Measurements from ENCODE around the gene NFAM1. TPM values are rescaled to one million over a fixed set of nuclear protein-coding genes. Genes with fewer than 3 reads are reported as not detected.

NFAM1 gene
- total RNA-seq, 1 experiment from 2014 or later: 3.8 TPM

- Histone ChIP-seq H3K4me3 (ENCODE audit: low read depth, low read length, poor library complexity, severe bottlenecking) (no peak overlapping the region), H3K4me1 (ENCODE audit: insufficient read depth, low read length, poor library complexity, severe bottlenecking) (peaks cover 43% of the 10 kb centered on the region), H3K9me3 (ENCODE audit: low read depth, low read length, poor library complexity, severe bottlenecking) (no peaks in the 10 kb centered on the region), H3K36me3 (ENCODE audit: insufficient read depth, low read length, poor library complexity, severe bottlenecking) (no peaks in the 10 kb centered on the region), H3K27me3 (replicated peaks; ENCODE audit: insufficient read depth, low read depth, low read length, poor library complexity) (peaks cover 5% of the 10 kb centered on the region), H3K27ac (ENCODE audit: low read depth, low read length, poor library complexity, severe bottlenecking) (no peak overlapping the region)
- ChIA-PET POLR2A (ENCODE audit: low non-redundant PET) (no interaction called here), CTCF (interaction anchor here (0.8 kb wide), 1 partner anchor 70 kb away, joined by 3 read pairs; no protein-coding TSS in a partner anchor)
- no TSS peak for BruUV-seq (replicated peaks)
- intact Hi-C loops (cut with micrococcal nuclease; ENCODE audit: unreplicated experiment): loop anchor here (5.0 kb wide), 2 partner anchors 70 to 95 kb away; partner anchors contain the start of gene TCF20
- no peak for TF ChIP-seq EZH2 (IDR thresholded peaks at IDR 0.05; ENCODE audit: borderline replicate concordance, low read depth, low read length, poor library complexity, severe bottlenecking)
- TF ChIP-seq, protein P1, sequence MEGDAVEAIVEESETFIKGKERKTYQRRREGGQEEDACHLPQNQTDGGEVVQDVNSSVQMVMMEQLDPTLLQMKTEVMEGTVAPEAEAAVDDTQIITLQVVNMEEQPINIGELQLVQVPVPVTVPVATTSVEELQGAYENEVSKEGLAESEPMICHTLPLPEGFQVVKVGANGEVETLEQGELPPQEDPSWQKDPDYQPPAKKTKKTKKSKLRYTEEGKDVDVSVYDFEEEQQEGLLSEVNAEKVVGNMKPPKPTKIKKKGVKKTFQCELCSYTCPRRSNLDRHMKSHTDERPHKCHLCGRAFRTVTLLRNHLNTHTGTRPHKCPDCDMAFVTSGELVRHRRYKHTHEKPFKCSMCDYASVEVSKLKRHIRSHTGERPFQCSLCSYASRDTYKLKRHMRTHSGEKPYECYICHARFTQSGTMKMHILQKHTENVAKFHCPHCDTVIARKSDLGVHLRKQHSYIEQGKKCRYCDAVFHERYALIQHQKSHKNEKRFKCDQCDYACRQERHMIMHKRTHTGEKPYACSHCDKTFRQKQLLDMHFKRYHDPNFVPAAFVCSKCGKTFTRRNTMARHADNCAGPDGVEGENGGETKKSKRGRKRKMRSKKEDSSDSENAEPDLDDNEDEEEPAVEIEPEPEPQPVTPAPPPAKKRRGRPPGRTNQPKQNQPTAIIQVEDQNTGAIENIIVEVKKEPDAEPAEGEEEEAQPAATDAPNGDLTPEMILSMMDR (conservative IDR thresholded peaks at IDR 0.05; ENCODE audit: low read depth, low read length): no peak
- no peak for DNase-seq (ENCODE audit: low spot score)
Observed at GRCh38 chr22:42366806-42367581, 65.2 kb downstream of the NFAM1 start.

DNA sequence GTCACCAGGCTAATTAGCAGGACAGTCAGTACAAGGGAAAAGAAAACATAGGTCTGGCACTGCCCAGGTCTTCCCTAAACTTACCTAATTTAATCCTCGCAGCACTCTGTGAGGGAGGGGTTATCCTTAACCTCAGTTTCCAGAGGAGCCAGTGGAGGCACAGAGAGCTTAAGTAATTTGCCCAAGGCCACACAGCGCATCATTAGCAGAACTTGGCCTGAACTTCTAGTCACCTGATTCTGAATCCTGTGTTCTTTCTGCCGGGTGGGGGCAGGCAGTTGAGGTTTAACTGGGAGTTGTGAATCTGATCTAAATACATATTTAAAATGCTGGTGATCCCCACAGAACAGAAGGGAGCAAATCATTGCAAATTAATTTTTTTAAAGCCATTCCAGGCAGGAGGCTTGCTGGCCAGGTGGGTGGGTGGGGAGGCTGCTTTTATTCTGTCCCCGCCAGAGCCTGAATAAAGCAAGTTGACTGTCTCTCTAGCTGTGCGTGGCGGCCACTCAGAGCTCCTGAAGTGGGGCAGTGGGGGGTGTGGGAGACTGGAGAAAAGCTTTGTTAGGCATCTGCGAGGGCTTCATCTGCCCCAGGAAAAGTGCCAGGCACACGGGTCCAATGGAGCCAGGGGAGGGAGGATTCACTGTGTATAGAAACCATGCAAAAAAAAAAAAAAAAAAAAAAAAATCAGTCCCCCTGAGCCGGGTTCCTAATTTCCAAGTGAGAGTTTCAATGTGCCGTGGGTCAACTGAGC lies 66.1 kb downstream of the NFAM1 start:
- intact Hi-C loops (cut with micrococcal nuclease; ENCODE audit: unreplicated experiment): loop anchor here (5.0 kb wide), 2 partner anchors 71 to 94 kb away; partner anchors contain the start of gene TCF20
- H3K36me3 ChIP-seq (ENCODE audit: insufficient read depth, low read length, poor library complexity, severe bottlenecking): no peaks in the 10 kb centered on the region
- no peaks in the 10 kb centered on the region for H3K9me3 ChIP-seq (ENCODE audit: low read depth, low read length, poor library complexity, severe bottlenecking)
- no TSS peak for BruUV-seq (replicated peaks)
- CTCF ChIA-PET: interaction anchor here (0.8 kb wide), 1 partner anchor 69 kb away, joined by 3 read pairs; no protein-coding TSS in a partner anchor
- POLR2A ChIA-PET (ENCODE audit: low non-redundant PET): no interaction called here
- H3K4me3 ChIP-seq (ENCODE audit: low read depth, low read length, poor library complexity, severe bottlenecking): no peak overlapping the region
- no peak for DNase-seq (ENCODE audit: low spot score)
- H3K4me1 ChIP-seq (ENCODE audit: insufficient read depth, low read length, poor library complexity, severe bottlenecking): peaks cover 40% of the 10 kb centered on the region
- H3K27me3 ChIP-seq (replicated peaks; ENCODE audit: insufficient read depth, low read depth, low read length, poor library complexity): peaks cover 5% of the 10 kb centered on the region
- peak overlapping the region; percentile 88 for H3K27ac ChIP-seq (ENCODE audit: low read depth, low read length, poor library complexity, severe bottlenecking)
- TF ChIP-seq, protein P1 (conservative IDR thresholded peaks at IDR 0.05; ENCODE audit: low read depth, low read length): no peak
- TF ChIP-seq EZH2 (IDR thresholded peaks at IDR 0.05; ENCODE audit: borderline replicate concordance, low read depth, low read length, poor library complexity, severe bottlenecking): no peak

- TSS peak; percentile 54 for BruUV-seq (replicated peaks)
- peaks cover 5% of the 10 kb centered on the region for H3K27me3 ChIP-seq (replicated peaks; ENCODE audit: insufficient read depth, low read depth, low read length, poor library complexity)
- peak overlapping the region; percentile 15 for H3K4me3 ChIP-seq (ENCODE audit: low read depth, low read length, poor library complexity, severe bottlenecking)
- no peaks in the 10 kb centered on the region for H3K9me3 ChIP-seq (ENCODE audit: low read depth, low read length, poor library complexity, severe bottlenecking)
- peak overlapping the region; percentile 88 for H3K27ac ChIP-seq (ENCODE audit: low read depth, low read length, poor library complexity, severe bottlenecking)
- TF ChIP-seq, protein P1 (conservative IDR thresholded peaks at IDR 0.05; ENCODE audit: low read depth, low read length): no peak
- TF ChIP-seq EZH2 (IDR thresholded peaks at IDR 0.05; ENCODE audit: borderline replicate concordance, low read depth, low read length, poor library complexity, severe bottlenecking): no peak
- DNase-seq (ENCODE audit: low spot score): peak; percentile 81
- intact Hi-C loops (cut with micrococcal nuclease; ENCODE audit: unreplicated experiment): loop anchor here (5.0 kb wide), 2 partner anchors 72 to 93 kb away; partner anchors contain the start of gene TCF20
- peaks cover 36% of the 10 kb centered on the region for H3K4me1 ChIP-seq (ENCODE audit: insufficient read depth, low read length, poor library complexity, severe bottlenecking)
- CTCF ChIA-PET: interaction anchor here (0.6 to 1.2 kb wide), 2 partner anchors 8 to 72 kb away, joined by 3 to 6 read pairs; no protein-coding TSS in a partner anchor
- POLR2A ChIA-PET (ENCODE audit: low non-redundant PET): interaction anchor here (0.7 kb wide), 1 partner anchor 85 kb away, joined by 12 read pairs; no protein-coding TSS in a partner anchor
- no peaks in the 10 kb centered on the region for H3K36me3 ChIP-seq (ENCODE audit: insufficient read depth, low read length, poor library complexity, severe bottlenecking)
Observed at GRCh38 chr22:42365111-42365865, 66.9 kb downstream of the NFAM1 start.

Data from A673 (cell line).